ENCODE results near the gene WDR35.
A peak's percentile ranks its signal among the peaks of the same experiment; 100 is the strongest.

The WDR35 gene

DNA sequence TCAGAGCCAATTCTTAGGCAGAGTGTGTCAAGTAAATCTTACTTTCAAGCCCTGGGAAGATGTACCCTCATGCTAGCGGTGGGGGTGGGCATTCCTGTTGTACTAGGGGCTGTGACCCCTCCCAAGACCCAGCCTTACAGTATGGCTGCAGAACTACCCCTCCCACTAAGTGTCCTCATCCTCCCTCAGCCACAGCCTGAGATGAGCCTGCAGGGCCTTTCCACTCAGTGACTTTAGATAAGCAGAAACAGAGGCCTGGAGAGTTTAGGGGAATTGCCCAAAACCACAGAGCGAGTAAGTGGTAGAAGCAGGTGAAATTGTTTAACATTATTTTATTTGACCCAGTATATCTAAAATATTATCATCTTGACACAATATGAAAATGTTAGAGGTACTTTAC lies 124.8 kb downstream of the WDR35 start:
- no peak for DNase-seq

DNA sequence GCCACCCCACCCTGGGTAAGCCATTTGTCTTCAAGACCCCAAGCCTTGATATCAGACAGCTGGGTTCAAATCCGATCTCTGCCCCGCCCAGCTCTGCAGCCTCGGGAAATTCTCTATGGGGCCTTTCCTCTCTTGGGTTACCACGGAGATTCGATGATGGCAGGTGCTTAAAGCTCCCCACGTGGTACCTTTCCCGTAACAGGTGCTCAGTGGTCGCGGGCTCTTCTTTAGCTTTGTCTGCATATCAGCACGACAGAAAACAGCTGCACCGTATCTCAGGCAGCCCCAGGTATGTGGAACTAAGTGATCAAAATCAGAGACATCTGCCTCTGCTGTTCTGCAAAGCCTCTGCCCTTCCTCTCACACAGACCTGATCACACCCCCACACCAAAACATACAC lies 125.5 kb downstream of the WDR35 start:
- no peak for DNase-seq

DNA sequence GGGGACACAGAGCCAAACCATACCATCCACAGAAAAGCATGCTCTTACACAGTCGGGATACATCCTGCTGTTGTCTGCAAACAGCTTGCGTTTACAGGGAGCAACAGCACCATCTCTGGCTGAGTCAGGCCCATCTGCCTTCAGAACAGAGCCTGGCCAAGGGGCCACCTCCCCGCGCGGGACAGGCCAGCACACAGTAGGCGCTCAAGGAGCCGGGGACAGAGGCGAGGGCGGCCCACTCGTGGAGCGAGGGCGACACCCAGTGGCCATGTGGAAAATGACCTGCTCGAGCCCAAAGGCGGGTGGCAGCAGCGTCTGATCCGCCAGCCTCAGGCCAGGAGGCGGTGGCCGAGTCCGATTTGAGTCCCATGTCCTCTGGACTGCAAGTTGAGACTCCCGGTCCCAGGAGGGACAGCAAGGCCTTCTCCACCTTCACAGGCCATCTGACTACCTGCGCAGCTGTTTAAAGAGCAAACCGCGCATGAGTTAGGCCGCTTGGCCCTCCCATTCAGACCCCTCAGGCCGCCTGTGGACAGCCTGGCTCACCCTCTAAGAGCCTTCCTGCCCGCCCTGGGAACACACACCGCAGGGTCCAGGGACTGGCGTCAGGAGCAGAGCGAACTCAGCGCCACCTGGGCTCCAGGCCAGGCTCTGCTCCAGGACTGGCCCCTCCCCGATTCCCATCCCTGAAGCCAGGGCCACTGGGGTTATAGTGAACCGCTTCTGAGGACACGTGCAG lies 126.4 kb downstream of the WDR35 start:
- peak; percentile 90 for DNase-seq

DNA sequence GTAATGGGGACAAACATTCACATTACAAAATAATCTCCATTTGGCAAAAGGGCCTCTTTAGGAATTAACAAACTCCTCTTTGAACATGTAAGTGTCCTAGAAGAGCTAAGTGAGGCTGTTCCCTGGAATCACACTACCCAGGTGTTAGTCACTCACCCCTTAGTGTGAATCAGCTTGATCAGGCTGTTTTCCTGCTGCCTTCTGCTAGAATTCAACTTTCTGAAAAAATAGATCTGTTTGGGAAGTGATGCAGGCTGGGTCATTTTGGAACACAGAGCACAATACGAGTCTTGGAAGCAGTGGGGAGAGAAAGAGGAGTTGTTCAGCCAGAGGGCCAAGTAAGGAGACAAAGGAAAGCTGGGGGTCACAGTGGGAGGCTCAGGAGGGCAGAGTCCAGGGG lies 128.1 kb downstream of the WDR35 start:
- no peak for DNase-seq

All from activated effector memory CD4-positive, alpha-beta T cell treated with anti-CD3 and anti-CD28 coated beads, Interleukin-2, amount 50 U/mL, for 16 hours (primary cell).